GM20000 (cell line): ENCODE data around the gene NUP93.
"Not testable (repeated sequence)": the region's sequence is repeated elsewhere in the genome, so short reads cannot be mapped to it uniquely, and the experiment has no call there.

Experiments
- DNase-seq: peaks from one replicate; pipeline ENCODE4 v3.0.0; 2012; ENCODE audit warnings: low spot score
- CTCF ChIP-seq: IDR thresholded peaks from 2 replicates; pipeline ENCODE4 v1.5.1; 2012; ENCODE audit warnings: mild to moderate bottlenecking, control low read depth; ENCODE audit errors: extremely low read depth, missing control alignments

The NUP93 gene

GRCh38 chr16:56711862-56712261 is 18.1 kb upstream of the NUP93 start:
- no peak for TF ChIP-seq CTCF
- DNase-seq = no peak

- DNase-seq = no peak
- TF ChIP-seq CTCF = no peak
These were observed 16.1 kb upstream of the NUP93 start for GRCh38 chr16:56713794-56714193.

- no peak for DNase-seq
- no peak for TF ChIP-seq CTCF
These were observed 14.8 kb upstream of the NUP93 start for GRCh38 chr16:56715126-56715525.

GRCh38 chr16:56716761-56717160 is 13.2 kb upstream of the NUP93 start:
- no peak for TF ChIP-seq CTCF
- DNase-seq = no peak

- not testable (repeated sequence) for DNase-seq
These were observed 12.4 kb upstream of the NUP93 start for GRCh38 chr16:56717532-56717931.

- DNase-seq = no peak
- no peak for TF ChIP-seq CTCF
These were observed 7.6 kb upstream of the NUP93 start for GRCh38 chr16:56722200-56722842.

- no peak for TF ChIP-seq CTCF
- no peak for DNase-seq
These were observed 5.7 kb upstream of the NUP93 start for GRCh38 chr16:56724191-56724590.

- no peak for TF ChIP-seq CTCF
- DNase-seq = no peak
These were observed 3.6 kb upstream of the NUP93 start for GRCh38 chr16:56726283-56726682.
